ENCODE measurements around the gene PTPN3.
"Not testable (repeated sequence)": the region's sequence is repeated elsewhere in the genome, so short reads cannot be mapped to it uniquely, and the experiment has no call there.

The PTPN3 gene

GRCh38 chr9:109383356-109383755 is 114.8 kb downstream of the PTPN3 start:
- DNase-seq: no peak

DNA sequence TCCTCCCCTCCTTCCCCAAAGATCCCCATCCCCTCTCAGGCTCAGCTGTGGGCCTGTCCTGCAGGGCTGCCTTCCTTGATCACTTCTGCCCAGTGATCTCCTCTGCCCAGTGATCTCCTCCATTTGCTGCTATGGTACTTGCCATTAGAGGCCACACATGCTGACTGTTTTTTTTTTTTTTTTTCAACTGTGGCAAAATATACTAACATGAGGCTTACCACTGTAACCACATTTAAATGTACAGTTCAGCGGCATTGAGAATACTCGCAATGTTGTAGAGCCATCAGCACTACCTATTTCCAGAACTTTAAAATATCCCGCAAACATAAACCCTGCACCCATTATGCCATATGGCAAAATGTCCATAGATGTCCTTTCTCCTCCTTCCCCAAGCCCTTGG is 115.5 kb downstream of the PTPN3 start:
- DNase-seq: no peak

GRCh38 chr9:109382182-109382581 is 115.9 kb downstream of the PTPN3 start:
- no peak for DNase-seq

DNA sequence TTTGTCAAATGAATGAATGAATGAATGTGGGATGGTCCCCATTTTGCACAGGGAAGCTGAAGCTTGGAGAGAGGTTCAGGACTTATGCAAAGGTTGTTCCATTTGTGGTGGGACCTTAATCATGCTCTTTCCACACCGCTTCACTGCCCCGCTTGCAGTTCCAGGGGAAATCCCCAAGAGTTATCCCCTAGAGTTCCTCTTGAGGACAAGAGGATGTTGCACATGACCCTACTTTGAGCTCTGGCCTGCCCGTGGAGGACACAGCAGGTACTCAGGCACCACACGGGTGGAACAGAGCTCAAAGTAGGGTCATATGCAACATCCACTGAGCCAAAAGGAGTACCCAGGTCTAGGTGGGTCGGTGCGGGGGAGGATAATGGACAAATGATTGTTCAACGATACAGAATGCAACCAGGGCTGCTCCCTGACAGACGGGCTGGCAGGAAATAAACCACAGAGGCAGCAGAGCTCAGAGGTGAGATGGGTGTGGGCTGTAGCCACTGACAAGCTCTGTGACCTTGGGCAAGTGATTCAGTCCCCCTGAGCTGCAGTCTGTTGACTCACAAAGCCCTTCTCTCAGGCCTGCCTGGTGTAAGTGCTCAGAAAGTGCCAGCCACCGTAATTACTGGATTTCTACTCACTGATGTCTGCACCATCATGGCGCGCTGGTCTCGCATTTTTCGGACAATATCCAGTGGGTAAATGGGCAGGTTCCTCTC is 116.9 kb downstream of the PTPN3 start:
- DNase-seq: no peak

- no peak for DNase-seq
Observed at GRCh38 chr9:109379513-109379912, 118.6 kb downstream of the PTPN3 start.

DNA sequence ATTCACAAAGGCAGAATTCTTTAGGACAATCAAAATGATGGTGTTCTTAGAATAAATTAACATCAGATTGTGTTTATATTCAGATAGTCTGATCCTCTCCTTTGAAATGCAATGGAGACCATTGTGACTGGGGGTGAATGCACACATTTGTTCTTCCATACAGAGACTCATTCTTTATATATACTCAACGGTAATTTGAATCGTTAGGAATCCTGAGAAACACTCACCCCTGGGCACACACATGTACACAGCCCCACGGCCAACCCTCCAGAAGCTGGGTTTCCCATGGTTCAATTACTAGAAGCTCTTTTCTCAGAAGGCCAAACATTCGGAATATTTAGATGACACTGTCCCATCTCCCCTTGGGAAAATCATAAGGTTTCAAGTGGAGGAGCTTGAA is 119.8 kb downstream of the PTPN3 start:
- no peak for DNase-seq

GRCh38 chr9:109372246-109372645 is 125.9 kb downstream of the PTPN3 start:
- DNase-seq: no peak

GRCh38 chr9:109371374-109371773 is 126.7 kb downstream of the PTPN3 start:
- DNase-seq: no peak

GRCh38 chr9:109369285-109369684 is 128.8 kb downstream of the PTPN3 start:
- no peak for DNase-seq

GRCh38 chr9:109360771-109361170 is 137.3 kb downstream of the PTPN3 start:
- no peak for DNase-seq

- DNase-seq: not testable (repeated sequence)
Observed at GRCh38 chr9:109358968-109359603, 139.0 kb downstream of the PTPN3 start.

- no peak for DNase-seq
Observed at GRCh38 chr9:109355564-109356297, 142.4 kb downstream of the PTPN3 start.

- no peak for DNase-seq
Observed at GRCh38 chr9:109354190-109354589, 143.9 kb downstream of the PTPN3 start.

- no peak for DNase-seq
Observed at GRCh38 chr9:109351032-109351431, 147.1 kb downstream of the PTPN3 start.

DNA sequence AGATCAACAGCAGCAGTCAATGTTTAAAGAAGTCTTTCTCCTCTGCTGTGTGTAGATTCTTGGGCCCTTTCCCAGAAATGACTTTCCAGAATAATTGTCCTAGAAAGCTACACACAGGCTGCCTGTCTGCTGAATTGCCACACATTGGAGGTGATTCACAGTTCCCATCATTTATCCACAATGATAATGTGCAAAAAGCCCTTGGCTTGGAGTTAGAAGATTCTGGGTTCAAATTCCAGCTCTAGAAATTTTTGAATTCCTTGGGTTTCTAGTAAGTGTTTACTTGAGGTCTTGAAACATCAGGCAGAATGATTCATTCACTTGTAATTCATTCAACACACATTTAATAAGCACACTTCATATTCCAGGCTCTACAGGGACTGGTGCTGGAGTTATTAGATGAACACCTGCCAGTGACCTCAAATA is 148.7 kb downstream of the PTPN3 start:
- DNase-seq: no peak

- DNase-seq: no peak
Observed at GRCh38 chr9:109346904-109347303, 151.2 kb downstream of the PTPN3 start.

- DNase-seq: no peak
Observed at GRCh38 chr9:109344866-109345265, 153.2 kb downstream of the PTPN3 start.

- DNase-seq: no peak
Observed at GRCh38 chr9:109342878-109343277, 155.2 kb downstream of the PTPN3 start.

GRCh38 chr9:109341561-109341960 is 156.5 kb downstream of the PTPN3 start:
- no peak for DNase-seq

DNA sequence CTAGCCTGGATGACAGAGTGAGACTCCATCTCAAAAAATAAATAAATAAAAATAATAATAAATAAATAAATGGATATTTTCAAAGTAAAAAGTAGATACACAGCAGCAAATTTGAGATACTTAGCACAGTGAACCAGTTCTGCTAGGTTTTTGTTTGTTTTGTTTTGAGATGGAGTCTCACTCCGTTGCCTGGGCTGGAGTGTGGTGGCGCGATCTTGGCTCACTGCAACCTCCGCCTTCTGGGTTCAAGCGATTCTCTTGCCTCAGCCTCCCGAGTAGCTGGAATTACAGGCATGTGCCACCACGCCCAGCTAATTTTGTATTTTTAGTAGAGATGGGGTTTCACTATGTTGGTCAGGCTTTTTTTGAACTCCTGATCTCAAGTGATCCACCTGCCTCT is 157.1 kb downstream of the PTPN3 start:
- DNase-seq: not testable (repeated sequence)

DNA sequence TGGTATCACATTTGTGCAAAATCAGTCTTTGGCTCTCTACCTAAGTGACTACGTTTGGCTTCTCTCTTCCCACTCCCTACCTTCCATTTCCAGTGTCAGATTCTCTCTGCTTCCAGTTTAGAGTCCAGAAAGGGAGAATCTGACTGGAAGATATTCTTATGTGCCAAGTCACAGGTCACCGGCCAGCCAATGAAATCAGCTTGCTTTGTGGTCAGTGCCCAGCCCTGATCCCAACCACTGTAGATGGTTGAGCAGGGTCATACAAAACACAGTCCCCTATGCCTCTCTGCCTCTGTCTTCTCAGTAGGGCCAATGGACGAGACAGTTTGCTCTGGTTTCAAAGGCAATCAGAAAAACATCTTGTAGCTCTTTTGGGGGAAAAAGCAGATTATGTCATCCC is 161.7 kb downstream of the PTPN3 start:
- no peak for DNase-seq

- no peak for DNase-seq
Observed at GRCh38 chr9:109335929-109336328, 162.2 kb downstream of the PTPN3 start.

- no peak for DNase-seq
Observed at GRCh38 chr9:109335121-109335520, 163.0 kb downstream of the PTPN3 start.

DNA sequence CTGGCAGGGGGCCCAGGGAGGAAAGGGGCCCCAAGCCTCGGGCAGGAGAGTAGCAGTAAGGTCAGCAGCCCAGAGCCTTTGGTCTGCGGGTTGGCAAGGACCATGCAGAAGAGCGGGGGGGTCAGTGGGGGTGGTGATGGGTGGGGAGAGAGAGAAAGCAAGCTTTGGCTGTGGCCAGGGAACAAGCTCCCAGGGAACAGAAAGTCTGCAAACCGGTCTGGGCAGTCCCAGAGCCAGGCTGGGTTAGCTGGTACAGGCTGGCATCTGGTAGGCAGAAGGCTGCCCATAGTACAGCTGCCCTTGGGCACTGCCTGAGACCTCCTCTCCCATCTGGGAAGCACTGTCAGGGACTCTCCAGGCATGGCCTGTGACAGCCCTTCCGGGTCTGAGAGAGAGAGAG is 166.8 kb downstream of the PTPN3 start:
- DNase-seq: no peak
